Astrocyte (in vitro differentiated cells and primary cell): ENCODE results near the gene KIAA0753. TPM values are rescaled to one million over a fixed set of nuclear protein-coding genes. Genes with fewer than 3 reads are reported as not detected.

Experiments used
- DNase-seq: peaks from one replicate; pipeline ENCODE4 v3.0.0-alpha.2; 2010; ENCODE audit warnings: low read depth
- FAIRE-seq: peaks from 2 replicates; lab custom pipeline; 2011; peaks lifted over from hg19 to GRCh38; lab: Jason Lieb, UNC
- H2AFZ ChIP-seq: 2 replicates; pipeline ENCODE4 v1.6.0; 2012; ENCODE audit warnings: low read depth, low read length, inconsistent platforms
- H3K27ac ChIP-seq: 2 replicates; pipeline ENCODE4 v1.5.1; 2011; ENCODE audit warnings: low read depth, low read length, inconsistent platforms
- H3K27me3 ChIP-seq: 2 replicates; pipeline ENCODE4 v1.6.0; 2011; ENCODE audit warnings: low read length, inconsistent platforms; ENCODE audit not compliant: insufficient read depth
- H3K36me3 ChIP-seq: 2 replicates; pipeline ENCODE4 v1.5.1; 2011; ENCODE audit warnings: low read length, inconsistent platforms; ENCODE audit not compliant: insufficient read depth
- H3K4me1 ChIP-seq: 2 replicates; pipeline ENCODE4 v1.5.1; 2011; ENCODE audit warnings: low read length, inconsistent platforms; ENCODE audit not compliant: insufficient read depth
- H3K4me2 ChIP-seq: 2 replicates; pipeline ENCODE4 v1.6.0; 2012; ENCODE audit warnings: low read length, inconsistent platforms
- H3K4me3 ChIP-seq: 2 replicates; pipeline ENCODE4 v1.5.1; 2011; ENCODE audit warnings: low read depth, mild to moderate bottlenecking, low read length, inconsistent platforms; ENCODE audit not compliant: insufficient read depth
- H3K79me2 ChIP-seq: 2 replicates; pipeline ENCODE4 v1.6.0; 2012; ENCODE audit warnings: mild to moderate bottlenecking, low read length, inconsistent platforms; ENCODE audit not compliant: insufficient read depth
- H3K9ac ChIP-seq: 2 replicates; pipeline ENCODE4 v1.6.0; 2012; ENCODE audit warnings: mild to moderate bottlenecking, low read length, inconsistent platforms
- H3K9me3 ChIP-seq: 2 replicates; pipeline ENCODE4 v1.5.1; 2012; ENCODE audit warnings: low read depth, mild to moderate bottlenecking, low read length, inconsistent platforms; ENCODE audit not compliant: insufficient read depth
- H4K20me1 ChIP-seq: 2 replicates; pipeline ENCODE4 v1.6.0; 2012; ENCODE audit warnings: low read length, inconsistent platforms; ENCODE audit not compliant: insufficient read depth
- H3K27ac Mint-ChIP-seq: one replicate; pipeline ENCODE4 v1.8.0; 2021; ENCODE audit warnings: mild to moderate bottlenecking, mixed read lengths; ENCODE audit not compliant: unreplicated experiment
- H3K27me3 Mint-ChIP-seq: one replicate; pipeline ENCODE4 v1.8.0; 2021; ENCODE audit warnings: low read depth, mixed read lengths; ENCODE audit not compliant: unreplicated experiment
- H3K36me3 Mint-ChIP-seq: one replicate; pipeline ENCODE4 v1.8.0; 2021; ENCODE audit warnings: low read depth, mixed read lengths; ENCODE audit not compliant: unreplicated experiment
- H3K4me1 Mint-ChIP-seq: one replicate; pipeline ENCODE4 v1.8.0; 2021; ENCODE audit warnings: low read depth, mixed read lengths; ENCODE audit not compliant: unreplicated experiment
- H3K4me3 Mint-ChIP-seq: one replicate; pipeline ENCODE4 v1.8.0; 2021; ENCODE audit warnings: mild to moderate bottlenecking, moderate library complexity, mixed read lengths; ENCODE audit not compliant: unreplicated experiment
- H3K9me3 Mint-ChIP-seq: one replicate; pipeline ENCODE4 v1.8.0; 2021; ENCODE audit warnings: mild to moderate bottlenecking, mixed read lengths; ENCODE audit not compliant: unreplicated experiment
- EZH2 ChIP-seq: IDR thresholded peaks from 2 replicates; pipeline ENCODE4 v1.6.1; 2012; ENCODE audit warnings: mild to moderate bottlenecking, low read length, inconsistent platforms; ENCODE audit not compliant: insufficient read depth
- total RNA-seq: library from RNA; stranded (reverse); gene quantifications from 2 replicates; pipeline ENCODE4 v1.2.1, GENCODE V29; 2021
- TF ChIP-seq, protein P1 (sequence below): IDR thresholded peaks from 2 replicates; pipeline ENCODE4 v1.5.1; 2011; ENCODE audit warnings: low read depth, mild to moderate bottlenecking, inconsistent platforms, low read length, moderate library complexity; ENCODE audit not compliant: insufficient read depth

Gene KIAA0753
- total RNA-seq, 1 donor from 2014 or later = 25.4 TPM

DNA sequence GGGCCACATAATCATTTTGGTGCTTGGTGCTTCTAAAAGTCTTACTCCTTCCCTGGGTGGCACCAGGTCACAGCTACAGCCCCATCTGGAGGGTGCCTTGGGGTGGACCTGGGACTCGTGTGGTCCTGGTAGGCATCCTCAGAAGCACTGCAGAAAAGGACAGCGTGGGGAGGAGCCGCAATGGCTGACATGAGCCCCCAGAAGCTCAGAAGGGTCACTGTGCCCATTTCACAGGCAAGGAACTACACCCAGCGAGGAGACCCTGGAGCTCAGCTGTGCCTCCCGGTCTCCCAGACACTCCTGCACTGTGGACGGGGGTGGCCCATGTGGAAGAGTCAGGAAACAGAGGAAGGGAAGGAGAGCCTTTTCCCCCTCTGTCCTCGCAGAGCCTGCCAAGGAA lies 37.4 kb upstream of the KIAA0753 start:
- Histone ChIP-seq H3K9ac (no peak overlapping the region), H3K79me2 (no peaks in the 10 kb centered on the region), H3K27me3 (peaks cover 15% of the 10 kb centered on the region), H2AFZ (no peak overlapping the region), H4K20me1 (no peaks in the 10 kb centered on the region), H3K4me3 (no peak overlapping the region), H3K27ac (no peak overlapping the region), H3K9me3 (no peaks in the 10 kb centered on the region), H3K36me3 (no peaks in the 10 kb centered on the region), H3K4me2 (no peak overlapping the region), H3K4me1 (no peaks in the 10 kb centered on the region)
- TF ChIP-seq EZH2 = no peak
- TF ChIP-seq, protein P1, sequence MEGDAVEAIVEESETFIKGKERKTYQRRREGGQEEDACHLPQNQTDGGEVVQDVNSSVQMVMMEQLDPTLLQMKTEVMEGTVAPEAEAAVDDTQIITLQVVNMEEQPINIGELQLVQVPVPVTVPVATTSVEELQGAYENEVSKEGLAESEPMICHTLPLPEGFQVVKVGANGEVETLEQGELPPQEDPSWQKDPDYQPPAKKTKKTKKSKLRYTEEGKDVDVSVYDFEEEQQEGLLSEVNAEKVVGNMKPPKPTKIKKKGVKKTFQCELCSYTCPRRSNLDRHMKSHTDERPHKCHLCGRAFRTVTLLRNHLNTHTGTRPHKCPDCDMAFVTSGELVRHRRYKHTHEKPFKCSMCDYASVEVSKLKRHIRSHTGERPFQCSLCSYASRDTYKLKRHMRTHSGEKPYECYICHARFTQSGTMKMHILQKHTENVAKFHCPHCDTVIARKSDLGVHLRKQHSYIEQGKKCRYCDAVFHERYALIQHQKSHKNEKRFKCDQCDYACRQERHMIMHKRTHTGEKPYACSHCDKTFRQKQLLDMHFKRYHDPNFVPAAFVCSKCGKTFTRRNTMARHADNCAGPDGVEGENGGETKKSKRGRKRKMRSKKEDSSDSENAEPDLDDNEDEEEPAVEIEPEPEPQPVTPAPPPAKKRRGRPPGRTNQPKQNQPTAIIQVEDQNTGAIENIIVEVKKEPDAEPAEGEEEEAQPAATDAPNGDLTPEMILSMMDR = no peak
- H3K27me3 Mint-ChIP-seq = peaks cover 36% of the 10 kb centered on the region
- H3K4me1 Mint-ChIP-seq = peaks cover 23% of the 10 kb centered on the region
- H3K36me3 Mint-ChIP-seq = peaks cover 2% of the 10 kb centered on the region
- no peak overlapping the region for H3K27ac Mint-ChIP-seq
- no peak for DNase-seq
- FAIRE-seq = no peak
- H3K4me3 Mint-ChIP-seq = no peak overlapping the region
- peaks cover 3% of the 10 kb centered on the region for H3K9me3 Mint-ChIP-seq

DNA sequence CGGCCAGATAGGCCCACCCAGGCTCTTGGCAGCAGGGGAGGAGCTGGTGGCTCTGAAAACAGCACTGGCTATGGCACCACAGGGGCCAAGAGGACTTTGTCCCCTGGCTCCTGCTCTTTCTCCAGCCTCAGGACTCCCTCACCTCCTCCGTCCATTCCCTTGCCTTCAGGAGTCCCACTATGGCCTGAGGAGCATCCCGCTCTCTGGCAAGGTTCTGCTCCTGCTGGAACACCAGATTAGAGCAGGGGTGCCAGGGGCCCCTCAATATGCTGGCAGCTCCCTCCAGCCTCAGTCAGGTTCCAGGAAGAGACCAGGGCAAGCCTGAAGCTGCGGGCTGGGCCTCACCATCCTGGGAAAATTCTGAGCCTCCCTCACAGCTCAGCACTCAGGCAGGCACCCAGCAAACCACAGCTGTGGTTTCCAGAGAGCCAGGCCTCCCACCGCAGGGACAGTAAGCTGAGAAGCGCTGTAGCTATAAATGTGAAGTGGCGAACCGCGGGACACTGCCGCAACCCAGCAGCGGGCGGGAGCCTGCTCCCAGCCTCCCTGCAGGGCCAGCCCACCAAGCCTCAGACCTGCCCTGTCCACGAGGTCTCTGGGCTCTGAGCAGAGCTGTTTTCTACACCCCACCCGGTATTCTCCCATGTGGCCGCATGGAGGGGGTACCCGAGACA lies 36.8 kb upstream of the KIAA0753 start:
- H3K4me3 ChIP-seq = no peak overlapping the region
- no peak overlapping the region for H3K4me2 ChIP-seq
- no peaks in the 10 kb centered on the region for H4K20me1 ChIP-seq
- no peaks in the 10 kb centered on the region for H3K36me3 ChIP-seq
- peaks cover 15% of the 10 kb centered on the region for H3K27me3 ChIP-seq
- H3K36me3 Mint-ChIP-seq = peaks cover 2% of the 10 kb centered on the region
- H3K9me3 Mint-ChIP-seq = peaks cover 3% of the 10 kb centered on the region
- DNase-seq = peak; percentile 53
- peak overlapping the region; percentile 53 for H3K27ac Mint-ChIP-seq
- H3K9ac ChIP-seq = no peak overlapping the region
- no peaks in the 10 kb centered on the region for H3K79me2 ChIP-seq
- H2AFZ ChIP-seq = no peak overlapping the region
- TF ChIP-seq, protein P1 = no peak
- no peak for TF ChIP-seq EZH2
- no peak overlapping the region for H3K27ac ChIP-seq
- no peak for FAIRE-seq
- peaks cover 33% of the 10 kb centered on the region for H3K27me3 Mint-ChIP-seq
- no peaks in the 10 kb centered on the region for H3K4me1 ChIP-seq
- H3K9me3 ChIP-seq = no peaks in the 10 kb centered on the region
- H3K4me3 Mint-ChIP-seq = no peak overlapping the region
- peaks cover 23% of the 10 kb centered on the region for H3K4me1 Mint-ChIP-seq

DNA sequence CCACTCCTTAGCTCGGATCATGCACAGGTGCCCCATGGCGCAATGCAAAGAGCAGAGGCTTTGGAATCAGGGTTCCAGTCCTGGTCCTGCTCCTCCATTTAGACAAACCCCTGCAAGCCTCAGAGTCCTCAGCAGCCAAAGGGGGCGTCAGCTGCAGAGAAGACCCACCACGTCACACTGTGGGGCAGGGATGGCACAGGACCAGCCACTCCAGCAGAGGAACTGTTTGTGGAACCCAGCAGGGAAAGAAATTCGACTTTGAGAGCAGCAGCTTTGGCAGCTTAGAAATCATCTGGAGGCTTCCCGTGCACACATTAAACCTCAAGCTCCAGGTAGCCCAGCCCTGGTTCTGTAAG lies 36.3 kb upstream of the KIAA0753 start:
- Histone ChIP-seq H3K9ac (no peak overlapping the region), H3K4me3 (no peak overlapping the region), H3K9me3 (no peaks in the 10 kb centered on the region), H4K20me1 (no peaks in the 10 kb centered on the region), H3K79me2 (no peaks in the 10 kb centered on the region), H3K4me2 (no peak overlapping the region), H2AFZ (no peak overlapping the region), H3K36me3 (no peaks in the 10 kb centered on the region), H3K4me1 (no peaks in the 10 kb centered on the region), H3K27me3 (peaks cover 15% of the 10 kb centered on the region), H3K27ac (no peak overlapping the region)
- H3K9me3 Mint-ChIP-seq = peaks cover 3% of the 10 kb centered on the region
- peaks cover 23% of the 10 kb centered on the region for H3K4me1 Mint-ChIP-seq
- FAIRE-seq (no peak), DNase-seq (no peak)
- H3K27me3 Mint-ChIP-seq = peaks cover 28% of the 10 kb centered on the region
- H3K27ac Mint-ChIP-seq = no peak overlapping the region
- no peak overlapping the region for H3K4me3 Mint-ChIP-seq
- H3K36me3 Mint-ChIP-seq = peaks cover 2% of the 10 kb centered on the region
- TF ChIP-seq, protein P1 = no peak
- no peak for TF ChIP-seq EZH2
